ENCODE measurements around the gene EMP3.

DNA sequence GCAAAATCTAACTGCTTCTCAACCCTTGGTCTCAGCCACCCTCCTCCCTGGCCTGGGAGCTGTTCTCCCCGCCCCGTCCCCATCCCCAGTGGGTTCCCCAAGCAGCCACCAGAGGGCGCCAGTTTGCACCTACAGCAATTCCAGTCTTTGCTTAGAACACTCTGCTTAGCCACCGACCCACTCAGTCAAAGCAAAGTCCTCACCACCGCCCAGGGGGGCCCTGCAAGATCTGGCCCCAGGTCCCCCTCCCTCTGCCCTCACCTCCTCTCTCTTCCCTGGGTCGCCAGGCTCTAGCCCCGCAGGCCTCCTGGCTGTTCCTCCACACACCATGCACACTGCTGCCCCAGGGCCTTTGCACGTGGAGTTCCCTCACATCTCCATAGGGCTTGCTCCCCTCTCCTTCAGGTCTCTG lies 26.0 kb downstream of the EMP3 start:
- TF ChIP-seq, protein P1, sequence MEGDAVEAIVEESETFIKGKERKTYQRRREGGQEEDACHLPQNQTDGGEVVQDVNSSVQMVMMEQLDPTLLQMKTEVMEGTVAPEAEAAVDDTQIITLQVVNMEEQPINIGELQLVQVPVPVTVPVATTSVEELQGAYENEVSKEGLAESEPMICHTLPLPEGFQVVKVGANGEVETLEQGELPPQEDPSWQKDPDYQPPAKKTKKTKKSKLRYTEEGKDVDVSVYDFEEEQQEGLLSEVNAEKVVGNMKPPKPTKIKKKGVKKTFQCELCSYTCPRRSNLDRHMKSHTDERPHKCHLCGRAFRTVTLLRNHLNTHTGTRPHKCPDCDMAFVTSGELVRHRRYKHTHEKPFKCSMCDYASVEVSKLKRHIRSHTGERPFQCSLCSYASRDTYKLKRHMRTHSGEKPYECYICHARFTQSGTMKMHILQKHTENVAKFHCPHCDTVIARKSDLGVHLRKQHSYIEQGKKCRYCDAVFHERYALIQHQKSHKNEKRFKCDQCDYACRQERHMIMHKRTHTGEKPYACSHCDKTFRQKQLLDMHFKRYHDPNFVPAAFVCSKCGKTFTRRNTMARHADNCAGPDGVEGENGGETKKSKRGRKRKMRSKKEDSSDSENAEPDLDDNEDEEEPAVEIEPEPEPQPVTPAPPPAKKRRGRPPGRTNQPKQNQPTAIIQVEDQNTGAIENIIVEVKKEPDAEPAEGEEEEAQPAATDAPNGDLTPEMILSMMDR (IDR thresholded peaks at IDR 0.05; ENCODE audit: poor library complexity): peak; percentile 67
- no peak for TF ChIP-seq EZH2 (IDR thresholded peaks at IDR 0.05; ENCODE audit: borderline replicate concordance)
